GM23248 (cell line): Measurements from ENCODE around the gene NUBPL. TPM values are rescaled to one million over a fixed set of nuclear protein-coding genes. Genes with fewer than 3 reads are reported as not detected.
"Not testable (repeated sequence)": the region's sequence is repeated elsewhere in the genome, so short reads cannot be mapped to it uniquely, and the experiment has no call there.

ENCODE experiments used
- DNase-seq: peaks from one replicate; pipeline ENCODE4 v3.0.0-alpha.2; 2015
- H2AFZ ChIP-seq: fragments of 200-600 bp; sonication (generic); 2 replicates; pipeline ENCODE4 v1.6.1; 2016; ENCODE audit warnings: antibody characterized with exemption
- H3F3A ChIP-seq: fragments of 200-600 bp; sonication (generic); 2 replicates; pipeline ENCODE4 v1.6.1; 2016; ENCODE audit warnings: mild to moderate bottlenecking, antibody characterized with exemption, mixed run types; ENCODE audit not compliant: insufficient read depth
- H3K27ac ChIP-seq: fragments of 200-600 bp; sonication (generic); 2 replicates; pipeline ENCODE4 v1.5.1; 2016; ENCODE audit warnings: mild to moderate bottlenecking
- H3K27me3 ChIP-seq: fragments of 200-600 bp; sonication (generic); replicated peaks from 2 replicates; pipeline ENCODE4 v1.6.1; 2016; ENCODE audit warnings: mild to moderate bottlenecking; ENCODE audit not compliant: insufficient read depth
- H3K36me3 ChIP-seq: fragments of 200-600 bp; sonication (generic); 2 replicates; pipeline ENCODE4 v1.6.1; 2016; ENCODE audit warnings: low read depth, mild to moderate bottlenecking
- H3K4me1 ChIP-seq: fragments of 200-600 bp; sonication (generic); 2 replicates; pipeline ENCODE4 v1.6.1; 2016; ENCODE audit warnings: mild to moderate bottlenecking; ENCODE audit not compliant: insufficient read depth
- H3K4me2 ChIP-seq: fragments of 200-600 bp; sonication (generic); one replicate; pipeline ENCODE4 v1.6.1; 2016; ENCODE audit warnings: mild to moderate bottlenecking; ENCODE audit not compliant: unreplicated experiment
- H3K4me3 ChIP-seq: fragments of 200-600 bp; sonication (generic); 2 replicates; pipeline ENCODE4 v1.5.1; 2016; ENCODE audit warnings: mild to moderate bottlenecking
- H3K79me2 ChIP-seq: fragments of 200-600 bp; sonication (generic); 2 replicates; pipeline ENCODE4 v1.6.1; 2016; ENCODE audit warnings: mild to moderate bottlenecking; ENCODE audit not compliant: insufficient read depth
- H3K9ac ChIP-seq: fragments of 200-600 bp; sonication (generic); 2 replicates; pipeline ENCODE4 v1.6.1; 2016; ENCODE audit warnings: mild to moderate bottlenecking
- H3K9me2 ChIP-seq: fragments of 200-600 bp; sonication (generic); 2 replicates; pipeline ENCODE4 v1.6.1; 2016; ENCODE audit warnings: mixed run types, mild to moderate bottlenecking, moderate library complexity; ENCODE audit not compliant: insufficient read depth
- H3K9me3 ChIP-seq: fragments of 200-600 bp; sonication (generic); one replicate; pipeline ENCODE4 v1.6.1; 2017; ENCODE audit warnings: low read depth
- H4K20me1 ChIP-seq: fragments of 200-600 bp; sonication (generic); 2 replicates; pipeline ENCODE4 v1.6.0; 2016; ENCODE audit not compliant: insufficient read depth
- EZH2 ChIP-seq: fragments of 200-600 bp; sonication (generic); IDR thresholded peaks from 2 replicates; pipeline ENCODE4 v1.6.1; 2018; ENCODE audit warnings: antibody characterized with exemption, mild to moderate bottlenecking; ENCODE audit not compliant: insufficient read depth, poor library complexity, severe bottlenecking
- EZH2phosphoT487 ChIP-seq: fragments of 200-600 bp; sonication (generic); IDR thresholded peaks from 2 replicates; pipeline ENCODE4 v1.6.1; 2018; ENCODE audit warnings: antibody characterized with exemption, moderate library complexity, mild to moderate bottlenecking, low read depth; ENCODE audit not compliant: insufficient read depth
- WGBS, 2 experiments: methylation state at CpG; one replicate each; pipeline ENCODE4 v1.1.6; 2015 to 2017; ENCODE audit warnings: low lambda C conversion rate in 2 of 2, low coverage in 1 of 2; ENCODE audit errors: missing lambda C conversion rate in 2 of 2; 5-methylcytosine and 5-hydroxymethylcytosine counted together
- in situ Hi-C: fragments of 300-500 bp; cut with MboI; formaldehyde crosslinking; loops from 2 replicates; pipeline ENCODE4 v1.15.0; 2020
- polyA plus RNA-seq: library from polyadenylated mRNA; unstranded; fragments of >200 nt; fragmentation: Nextera tagmentation; extraction: Ambion mirVana; gene quantifications from 2 replicates; pipeline ENCODE4 v1.2.1, GENCODE V29; 2016
- total RNA-seq: library from RNA; depleted of rRNA; stranded (reverse); fragments of >200 nt; shearing (Covaris generic); gene quantifications from 2 replicates; pipeline ENCODE4 v1.2.3, GENCODE V29; 2014

NUBPL gene
- total and polyA plus RNA-seq, 2 experiments from 2014 or later = 9.8 to 11.5 TPM

DNA sequence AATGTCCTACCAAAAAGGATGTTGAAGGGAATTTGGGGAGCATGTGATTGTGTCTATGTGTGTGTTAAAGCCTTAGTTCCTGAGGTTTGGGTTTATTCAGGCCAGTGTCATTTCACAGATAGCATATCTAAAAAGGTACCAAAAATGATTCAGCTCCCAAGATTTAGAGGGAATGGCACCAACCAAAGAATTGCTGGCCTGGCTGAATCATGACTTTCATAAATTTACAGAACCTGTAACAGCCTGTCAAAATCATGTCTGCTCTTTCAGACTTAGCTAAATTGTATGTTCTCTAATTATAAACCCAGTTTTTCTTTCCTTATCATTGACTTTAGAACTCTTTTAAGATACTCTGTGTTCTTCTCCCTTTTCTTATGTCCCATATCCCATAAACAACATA is 231.5 kb downstream of the NUBPL start:
- no peaks in the 10 kb centered on the region for H3K9me3 ChIP-seq
- in situ Hi-C loops = no loop called here

DNA sequence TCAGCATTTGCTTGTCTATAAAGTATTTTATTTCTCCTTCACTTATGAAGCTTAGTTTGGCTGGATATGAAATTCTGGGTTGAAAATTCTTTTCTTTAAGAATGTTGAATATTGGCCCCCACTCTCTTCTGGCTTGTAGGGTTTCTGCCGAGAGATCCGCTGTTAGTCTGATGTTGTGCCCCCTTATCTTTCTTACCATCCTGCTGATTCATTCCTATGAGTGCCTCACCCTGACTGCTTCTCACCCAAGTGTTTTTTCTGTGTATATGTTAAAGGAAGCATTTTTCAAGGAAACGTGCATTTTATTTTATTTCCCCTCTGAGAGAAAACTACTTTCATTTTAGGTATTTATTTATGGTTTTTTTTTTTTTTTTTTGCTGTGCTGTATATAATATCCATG is 236.7 kb downstream of the NUBPL start:
- WGBS, 2 experiments = 93 to 95% methylated on average over 3 of the region's 3 CpGs
- H3K79me2 ChIP-seq, H3K9ac ChIP-seq, H2AFZ ChIP-seq, in situ Hi-C loops, H3K9me2 ChIP-seq, H3K4me3 ChIP-seq, H3K27me3 ChIP-seq, H4K20me1 ChIP-seq, H3K4me1 ChIP-seq, DNase-seq, H3K9me3 ChIP-seq, H3K4me2 ChIP-seq, H3K27ac ChIP-seq, H3F3A ChIP-seq, H3K36me3 ChIP-seq: not testable (repeated sequence)

More for the DNA sequence above, 231.5 kb downstream of the NUBPL start:
- TF ChIP-seq EZH2phosphoT487 (no peak), EZH2 (no peak)
- Histone ChIP-seq H2AFZ (no peak overlapping the region), H3K36me3 (no peaks in the 10 kb centered on the region), H3K9me2 (no peaks in the 10 kb centered on the region), H4K20me1 (no peaks in the 10 kb centered on the region), H3F3A (peaks cover 5% of the 10 kb centered on the region; the same call in 1 of the 2 replicates), H3K27ac (no peak overlapping the region), H3K27me3 (no peaks in the 10 kb centered on the region), H3K4me1 (no peaks in the 10 kb centered on the region), H3K79me2 (no peaks in the 10 kb centered on the region), H3K4me3 (no peak overlapping the region), H3K9ac (no peak overlapping the region), H3K4me2 (no peak overlapping the region)
- DNase-seq = no peak

DNA sequence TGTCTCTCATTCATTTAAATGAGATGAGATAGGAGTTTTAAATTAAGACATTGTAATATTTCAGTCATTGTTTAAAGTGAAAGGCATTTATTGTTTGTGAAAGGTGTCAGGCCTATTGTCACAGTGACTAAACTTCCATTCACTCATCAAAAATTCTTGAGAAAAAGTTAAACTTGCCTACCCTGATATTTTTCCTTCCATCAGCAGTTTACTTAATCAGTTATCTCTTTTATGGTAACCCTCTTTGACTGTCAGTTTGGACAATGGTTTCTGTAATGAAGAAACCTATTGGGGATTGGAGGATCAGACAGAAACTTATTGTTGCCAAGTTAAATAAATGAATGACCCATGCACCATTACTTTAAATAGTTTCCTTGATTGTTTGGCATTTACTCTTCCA is 241.6 kb downstream of the NUBPL start:
- no peaks in the 10 kb centered on the region for H3K36me3 ChIP-seq
- TF ChIP-seq EZH2 (no peak), EZH2phosphoT487 (no peak)
- H3K79me2 ChIP-seq = no peaks in the 10 kb centered on the region
- H4K20me1 ChIP-seq = no peaks in the 10 kb centered on the region
- no peaks in the 10 kb centered on the region for H3F3A ChIP-seq
- H2AFZ ChIP-seq = no peak overlapping the region
- in situ Hi-C loops = no loop called here
- no peaks in the 10 kb centered on the region for H3K9me3 ChIP-seq
- H3K27me3 ChIP-seq = no peaks in the 10 kb centered on the region
- H3K4me2 ChIP-seq = no peak overlapping the region
- no peaks in the 10 kb centered on the region for H3K4me1 ChIP-seq
- H3K27ac ChIP-seq = no peak overlapping the region
- DNase-seq = no peak
- H3K4me3 ChIP-seq = no peak overlapping the region
- no peak overlapping the region for H3K9ac ChIP-seq
- H3K9me2 ChIP-seq = no peaks in the 10 kb centered on the region

DNA sequence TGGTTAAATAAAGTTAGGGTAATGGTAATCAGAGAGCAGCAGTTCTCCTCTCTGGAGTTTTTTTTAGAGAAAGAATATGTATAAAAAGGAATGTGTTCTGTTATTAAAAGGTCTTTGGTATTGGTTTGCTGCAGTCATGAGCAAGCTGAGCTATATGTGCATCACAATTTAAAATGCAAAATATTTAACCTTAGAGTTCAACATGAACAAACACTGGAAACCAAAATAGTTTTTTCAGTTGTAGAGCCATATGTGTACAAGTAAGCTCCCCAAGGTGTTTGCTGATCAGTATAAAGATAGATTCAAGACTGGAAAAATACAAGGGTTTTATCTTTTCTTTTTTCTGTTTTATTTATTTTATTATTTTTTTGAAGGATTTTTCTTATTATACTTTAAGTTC is 245.0 kb downstream of the NUBPL start:
- no peaks in the 10 kb centered on the region for H3K9me3 ChIP-seq
- no peaks in the 10 kb centered on the region for H3K27me3 ChIP-seq
- in situ Hi-C loops = no loop called here
- no peak for DNase-seq
- no peak overlapping the region for H3K27ac ChIP-seq
- H3K4me1 ChIP-seq = no peaks in the 10 kb centered on the region
- no peaks in the 10 kb centered on the region for H3K79me2 ChIP-seq
- H3K9me2 ChIP-seq = no peaks in the 10 kb centered on the region
- H2AFZ ChIP-seq = no peak overlapping the region
- H4K20me1 ChIP-seq = no peaks in the 10 kb centered on the region
- H3K9ac ChIP-seq = no peak overlapping the region
- H3K4me2 ChIP-seq = no peak overlapping the region
- no peaks in the 10 kb centered on the region for H3K36me3 ChIP-seq
- no peaks in the 10 kb centered on the region for H3F3A ChIP-seq
- TF ChIP-seq EZH2phosphoT487 (no peak), EZH2 (no peak)
- no peak overlapping the region for H3K4me3 ChIP-seq

GRCh38 chr14:31811693-31812628 is 250.8 kb downstream of the NUBPL start:
- WGBS, 2 experiments = 68 to 70% methylated on average over 15 of the region's 15 CpGs
- in situ Hi-C loops, H3K27ac ChIP-seq: not testable (repeated sequence)

DNA sequence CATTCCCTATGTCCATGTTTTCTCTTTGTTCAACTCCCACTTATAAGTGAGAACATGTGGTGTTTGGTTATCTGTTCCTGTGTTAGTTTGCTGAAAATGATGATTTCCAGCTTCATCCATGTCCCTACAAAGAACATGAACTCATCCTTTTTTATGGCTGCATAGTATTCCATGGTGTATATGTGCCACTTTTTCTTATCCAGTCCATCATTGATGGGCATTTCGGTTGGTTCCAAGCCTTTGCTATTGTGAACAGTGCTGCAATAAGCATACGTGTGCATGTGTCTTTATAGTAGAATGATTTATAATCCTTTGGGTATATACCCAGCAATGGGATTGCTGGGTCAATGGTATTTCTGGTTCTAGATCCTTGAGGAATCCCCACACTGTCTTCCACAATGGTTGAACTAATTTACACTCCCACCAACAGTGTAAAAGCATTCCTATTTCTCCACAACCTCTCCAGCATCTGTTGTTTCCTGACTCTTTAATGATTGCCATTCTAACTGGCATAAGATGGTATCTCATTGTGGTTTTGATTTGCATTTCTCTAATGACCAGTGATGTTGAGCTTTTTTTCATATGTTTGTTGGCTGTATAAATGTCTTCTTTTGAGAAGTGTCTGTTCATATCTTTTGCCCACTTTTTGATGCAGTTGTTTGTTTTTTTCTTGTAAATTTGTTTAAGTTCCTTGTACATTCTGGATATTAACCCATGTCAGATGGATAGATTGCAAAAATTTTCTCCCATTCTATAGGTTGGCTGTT is 252.7 kb downstream of the NUBPL start:
- H4K20me1 ChIP-seq, H3K4me3 ChIP-seq, H3K9me2 ChIP-seq, H3K4me2 ChIP-seq, H3K36me3 ChIP-seq, H3K27me3 ChIP-seq, H2AFZ ChIP-seq, in situ Hi-C loops, H3K4me1 ChIP-seq, H3K9me3 ChIP-seq, H3K79me2 ChIP-seq, H3F3A ChIP-seq, DNase-seq, H3K9ac ChIP-seq, H3K27ac ChIP-seq: not testable (repeated sequence)
- WGBS, 2 experiments = 84 to 90% methylated on average over 2 of the region's 2 CpGs

More at GRCh38 chr14:31811693-31812628, 250.8 kb downstream of the NUBPL start:
- not testable (repeated sequence) for H3K27me3 ChIP-seq, DNase-seq, H3K9me2 ChIP-seq, H3K4me3 ChIP-seq, H3K4me1 ChIP-seq, H3K4me2 ChIP-seq, H2AFZ ChIP-seq, H3F3A ChIP-seq, H3K36me3 ChIP-seq, H3K9me3 ChIP-seq, H3K79me2 ChIP-seq, H4K20me1 ChIP-seq, H3K9ac ChIP-seq
